HG02884 (cell line): ENCODE measurements around the gene FMN1.

Experiments used
- ATAC-seq: cut with Tn5 transposase; IDR thresholded peaks from one replicate; pipeline ENCODE4 v1.9.1; 2021; ENCODE audit warnings: mild to moderate bottlenecking, moderate library complexity; ENCODE audit not compliant: unreplicated experiment

The FMN1 gene

DNA sequence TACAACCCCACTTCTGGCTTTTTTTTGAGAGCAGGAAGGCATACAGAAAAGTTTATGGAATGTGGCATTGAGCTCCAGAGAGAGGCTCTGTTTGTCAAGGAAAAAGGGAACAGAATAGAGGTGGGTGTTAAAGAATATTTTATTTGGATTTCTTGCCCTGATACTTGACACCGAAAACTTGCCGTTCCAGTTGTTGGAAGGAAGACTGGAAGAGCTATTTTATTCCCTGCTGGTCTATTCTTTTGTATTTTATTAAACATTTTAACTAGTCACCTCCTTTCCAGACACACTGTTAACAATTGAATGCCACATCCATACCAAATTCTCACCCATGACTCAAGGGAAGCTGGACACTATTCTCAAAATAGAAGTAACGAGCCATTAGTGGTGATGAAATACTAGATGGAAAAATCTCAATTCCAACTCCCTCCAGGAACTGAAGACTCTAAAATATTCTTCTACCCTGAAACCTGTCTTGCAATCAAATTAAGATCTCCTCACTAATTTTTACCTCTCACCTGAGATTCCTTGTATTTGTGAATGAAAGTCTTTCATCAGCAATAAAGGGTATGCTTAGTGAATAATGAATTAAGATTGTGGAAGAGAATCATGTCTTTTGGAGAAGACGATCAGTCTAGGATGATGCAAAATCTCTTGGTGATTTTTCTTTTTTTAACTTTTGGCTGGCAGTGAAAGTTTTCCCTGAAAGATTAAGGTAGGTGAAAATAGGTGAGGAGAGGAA lies 448.2 kb downstream of the FMN1 start:
- ATAC-seq = no peak

- ATAC-seq = no peak
Observed at GRCh38 chr15:32743411-32744140, 450.9 kb downstream of the FMN1 start.

- ATAC-seq = no peak
Observed at GRCh38 chr15:32739522-32740063, 454.9 kb downstream of the FMN1 start.

- ATAC-seq = no peak
Observed at GRCh38 chr15:32738666-32739065, 455.8 kb downstream of the FMN1 start.

DNA sequence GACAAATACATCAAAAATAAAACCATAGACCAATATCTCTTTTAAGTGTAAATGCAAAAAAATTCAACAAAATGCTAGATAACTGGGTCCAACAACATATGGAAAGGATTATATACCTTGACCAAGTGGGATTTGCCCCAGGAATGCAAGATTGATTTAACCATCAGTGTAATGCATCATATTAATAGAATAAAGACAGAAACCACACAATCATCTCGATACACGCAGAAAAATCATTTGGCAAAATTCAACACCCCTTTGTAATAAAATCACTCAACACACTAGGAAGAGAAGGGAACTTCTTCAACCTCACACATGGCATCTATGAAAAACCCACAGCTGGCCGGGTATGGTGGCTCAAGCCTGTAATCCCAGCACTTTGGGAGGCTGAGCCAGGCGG lies 457.2 kb downstream of the FMN1 start:
- no peak for ATAC-seq

- ATAC-seq = no peak
Observed at GRCh38 chr15:32736701-32737061, 457.8 kb downstream of the FMN1 start.

DNA sequence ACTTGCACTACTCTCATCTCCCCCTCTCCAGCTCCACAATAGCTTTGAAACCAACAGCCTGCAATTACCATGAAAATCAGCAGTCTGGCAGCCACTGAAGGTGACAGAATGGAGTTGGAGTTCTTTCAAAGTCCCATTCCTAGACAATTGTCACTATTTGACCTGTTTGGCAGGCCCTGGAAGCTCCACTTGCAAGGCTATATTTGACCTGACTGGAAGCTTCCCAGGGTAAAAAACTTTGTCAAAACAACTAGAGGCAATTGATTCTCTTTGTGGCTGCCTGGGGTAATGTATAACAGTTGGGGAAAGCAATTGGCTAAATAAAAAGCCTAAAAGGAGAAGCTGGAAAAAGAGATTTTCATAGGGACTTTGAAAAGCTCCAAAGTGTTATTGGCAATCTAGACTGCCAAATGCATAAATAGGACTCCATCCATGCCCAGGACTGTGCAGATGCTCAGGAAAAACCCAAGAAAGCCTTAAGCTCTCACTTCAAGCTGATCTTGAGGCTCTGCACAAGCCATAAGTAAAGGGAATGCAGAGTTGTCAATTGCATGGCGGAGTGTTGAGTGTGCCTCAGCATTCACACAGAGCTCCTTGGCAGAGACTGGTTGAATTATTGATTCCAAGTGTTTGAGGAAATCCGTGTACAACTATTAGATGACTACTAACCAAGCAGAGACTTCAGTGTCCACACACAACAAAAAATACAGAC lies 458.4 kb downstream of the FMN1 start:
- no peak for ATAC-seq

DNA sequence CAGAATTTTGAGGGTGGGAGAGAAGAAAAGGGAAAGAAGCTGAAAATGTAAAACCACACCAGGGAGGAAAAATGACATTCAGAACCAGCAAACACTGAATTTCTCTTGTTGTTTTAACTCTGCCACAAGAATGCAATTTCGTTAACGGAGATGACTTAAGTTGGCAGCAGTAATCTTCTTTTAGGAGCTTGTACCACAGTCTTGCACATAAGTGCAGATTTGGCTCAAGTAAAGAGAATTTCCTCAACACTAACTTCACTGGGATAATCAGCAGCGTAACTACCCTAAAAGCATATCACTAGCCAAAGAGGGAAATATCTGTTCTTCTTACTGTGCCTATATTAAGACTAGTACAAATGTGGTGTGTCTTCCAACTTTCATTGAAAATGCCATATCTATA lies 461.2 kb downstream of the FMN1 start:
- no peak for ATAC-seq

DNA sequence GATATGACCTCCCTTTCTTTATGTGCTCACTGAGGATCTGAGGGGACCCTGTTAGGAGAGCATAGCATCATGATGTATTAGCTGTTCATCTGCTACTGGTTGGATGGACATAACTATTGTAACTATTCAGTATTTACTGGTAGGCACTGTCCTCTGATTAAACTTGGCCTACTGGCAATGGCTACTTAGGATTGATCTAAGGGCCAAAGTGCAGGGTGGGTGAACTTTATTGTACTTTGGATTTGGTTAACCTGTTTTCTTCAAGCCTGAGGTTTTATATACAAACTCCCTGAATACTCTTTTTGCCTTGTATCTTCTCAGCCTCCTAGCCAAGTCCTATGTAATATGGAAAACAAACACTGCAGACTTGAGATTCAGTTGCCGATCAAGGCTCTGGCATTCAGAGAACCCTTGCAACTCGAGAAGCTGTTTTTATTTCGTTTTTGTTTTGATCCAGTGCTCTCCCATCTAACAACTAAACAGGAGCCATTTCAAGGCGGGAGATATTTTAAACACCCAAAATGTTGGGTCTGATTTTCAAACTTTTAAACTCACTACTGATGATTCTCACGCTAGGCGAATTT lies 461.8 kb downstream of the FMN1 start:
- no peak for ATAC-seq

GRCh38 chr15:32730677-32731654 lies 463.5 kb downstream of the FMN1 start:
- ATAC-seq = no peak

GRCh38 chr15:32729700-32730395 lies 464.7 kb downstream of the FMN1 start:
- no peak for ATAC-seq

DNA sequence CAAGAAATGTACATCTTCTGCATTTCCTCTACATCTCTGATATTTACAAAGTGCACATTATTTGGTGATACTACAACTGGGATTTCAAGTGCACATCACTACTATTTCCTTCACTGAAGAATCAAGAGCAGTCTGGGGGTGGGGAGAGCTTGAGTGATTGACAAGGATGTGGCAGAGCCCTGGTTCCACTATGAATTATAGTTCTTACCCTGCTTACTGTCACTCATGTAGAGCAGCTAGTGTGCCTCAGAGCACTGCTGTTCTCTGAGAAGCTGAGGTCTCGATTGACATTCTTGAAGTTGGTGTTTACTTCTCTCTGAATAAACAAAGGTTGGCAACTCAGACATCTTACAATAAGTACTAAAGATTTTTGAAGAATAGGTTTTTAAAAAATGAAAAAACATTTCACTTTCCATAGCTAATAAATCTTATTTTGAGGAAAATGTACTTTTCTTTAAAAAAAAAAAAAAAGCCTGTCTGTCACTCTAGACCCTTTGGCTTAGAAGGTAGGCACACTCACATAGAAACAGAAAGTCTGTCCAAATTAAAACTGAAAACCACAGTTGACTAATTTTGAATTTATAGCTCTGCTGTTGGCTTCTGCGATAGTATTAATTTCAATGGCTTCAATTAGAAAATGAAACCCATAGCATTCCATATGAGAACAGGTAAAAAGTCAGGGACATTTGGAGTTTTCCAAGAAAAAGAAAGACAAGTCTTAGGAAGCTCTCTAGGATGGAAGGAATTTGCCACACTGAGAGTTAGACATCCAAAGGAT lies 471.2 kb downstream of the FMN1 start:
- ATAC-seq = peak; percentile 96

GRCh38 chr15:32722136-32722535 lies 472.4 kb downstream of the FMN1 start:
- no peak for ATAC-seq

DNA sequence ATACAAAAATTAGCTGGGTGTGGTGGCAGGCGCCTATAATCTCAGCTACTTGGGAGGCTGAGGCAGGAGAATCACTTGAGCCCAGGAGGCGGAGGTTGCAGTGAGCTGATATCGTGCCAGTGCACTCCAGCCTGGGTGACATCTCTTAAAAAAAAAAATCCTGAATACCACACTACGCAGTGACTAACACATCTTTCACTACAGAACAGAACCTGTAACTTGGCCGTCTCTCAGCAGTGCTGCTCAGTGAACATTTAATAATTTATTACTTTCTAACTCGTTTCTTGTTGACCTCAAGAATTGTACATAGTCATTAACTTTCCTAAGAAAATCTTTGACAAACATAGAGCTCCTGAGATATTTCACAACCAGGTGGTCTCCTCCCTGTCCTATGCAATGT lies 472.9 kb downstream of the FMN1 start:
- ATAC-seq = no peak

DNA sequence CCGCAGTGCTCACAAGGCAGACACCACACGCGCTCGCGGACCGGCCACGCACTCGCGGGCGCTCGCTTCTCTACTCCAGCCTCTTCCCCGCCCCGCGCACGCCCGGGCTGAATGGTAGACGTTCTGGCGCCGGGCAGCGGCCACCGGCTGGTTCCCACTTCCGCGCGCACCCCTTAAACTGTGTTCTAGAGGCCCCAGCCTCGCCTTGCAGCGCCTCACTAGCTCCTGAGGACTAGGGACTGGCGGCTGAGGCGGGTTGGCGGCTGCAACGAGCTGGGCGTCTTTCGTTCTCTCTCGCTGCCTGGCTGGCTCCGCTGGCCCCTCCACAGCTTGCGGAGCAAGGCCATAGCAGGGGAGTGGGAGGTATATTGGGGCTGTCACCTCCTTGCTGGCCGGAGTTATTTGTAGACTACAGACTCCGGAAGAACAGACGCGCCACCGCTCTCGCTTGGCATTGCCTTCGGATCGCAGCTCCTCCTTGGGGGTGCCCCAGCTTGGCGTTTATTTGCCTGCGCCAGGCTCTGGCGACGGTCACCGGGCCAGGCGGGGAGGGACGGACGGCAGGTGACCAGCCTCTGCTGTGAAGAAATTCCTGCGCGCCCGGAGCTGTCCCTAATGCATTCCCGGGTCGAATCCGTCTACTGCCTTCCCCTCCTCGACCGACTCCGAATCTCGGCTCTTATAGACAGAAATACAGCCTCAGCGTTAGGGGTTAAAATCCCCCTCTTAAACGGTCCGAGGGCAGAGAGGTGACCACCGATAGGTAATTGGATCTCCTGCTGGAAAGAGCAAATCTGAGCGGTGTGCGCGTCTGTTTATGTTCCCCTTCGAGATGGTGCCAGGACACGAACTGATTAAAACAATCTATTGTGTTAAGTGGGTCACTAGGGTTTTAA lies 475.4 kb downstream of the FMN1 start:
- no peak for ATAC-seq

DNA sequence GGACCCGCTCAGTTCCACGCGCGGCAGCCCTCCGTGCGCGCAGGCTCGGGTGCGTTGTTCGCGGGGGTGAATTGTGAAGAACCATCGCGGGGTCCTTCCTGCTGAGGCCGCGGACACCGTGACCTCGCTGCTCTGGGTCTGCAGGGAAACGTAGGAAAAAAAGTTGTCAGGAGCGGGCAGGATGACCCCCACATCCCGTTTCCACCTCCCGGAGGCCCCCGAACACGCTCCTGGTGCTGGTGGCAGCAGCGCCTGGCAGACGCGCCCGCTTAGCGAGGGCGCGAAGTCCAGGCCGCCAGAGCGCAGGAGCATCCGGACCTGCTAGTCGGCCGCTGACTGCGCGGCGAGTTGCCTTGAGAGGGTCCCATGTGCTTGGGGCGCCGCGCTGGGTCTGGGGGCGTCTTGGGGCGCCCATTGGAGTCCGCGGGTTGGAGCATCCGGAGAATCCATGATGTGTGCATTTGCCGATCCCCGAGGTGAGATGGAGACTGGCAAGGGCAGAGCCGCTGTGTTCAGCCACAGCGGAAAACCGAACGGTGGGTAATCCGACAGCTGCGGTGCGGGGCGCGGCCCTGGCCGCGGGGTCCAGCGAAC lies 476.2 kb downstream of the FMN1 start:
- no peak for ATAC-seq

GRCh38 chr15:32717426-32718226 lies 476.9 kb downstream of the FMN1 start, which contains the start of gene GREM1:
GREM1 (plus strand) TSS chr15:32718004; CDS start chr15:32730691, 12,687 bp downstream.
- ATAC-seq = no peak
